GM23338 (cell line): Measurements from ENCODE around the gene CXCL16. TPM values are rescaled to one million over a fixed set of nuclear protein-coding genes. Genes with fewer than 3 reads are reported as not detected.

ENCODE experiments used
- ATAC-seq: fragments of 200-7000 bp; cut with Tn5 transposase; 3 replicates; pipeline ENCODE4 v1.9.1; 2020
- DNase-seq: peaks from one replicate; pipeline ENCODE4 v3.0.0-alpha.2; 2015; ENCODE audit warnings: low spot score
- H2AFZ ChIP-seq: fragments of 200-600 bp; sonication (generic); 2 replicates; pipeline ENCODE4 v1.8.0; 2016; ENCODE audit warnings: antibody characterized with exemption, mild to moderate bottlenecking, moderate library complexity
- H3F3A ChIP-seq: fragments of 200-600 bp; sonication (generic); replicated peaks from 2 replicates; pipeline ENCODE4 v1.8.0; 2017; ENCODE audit warnings: antibody characterized with exemption, mixed run types, low read depth
- H3K27ac ChIP-seq: fragments of 200-600 bp; sonication (generic); 2 replicates; pipeline ENCODE4 v1.6.1; 2016; ENCODE audit warnings: low read depth
- H3K27me3 ChIP-seq: fragments of 200-600 bp; sonication (generic); 2 replicates; pipeline ENCODE4 v1.8.0; 2016; ENCODE audit warnings: mild to moderate bottlenecking, mixed run types, moderate library complexity; ENCODE audit not compliant: insufficient read depth
- H3K36me3 ChIP-seq: fragments of 200-600 bp; sonication (generic); 2 replicates; pipeline ENCODE4 v1.8.0; 2016; ENCODE audit warnings: mild to moderate bottlenecking; ENCODE audit not compliant: insufficient read depth
- H3K4me1 ChIP-seq: fragments of 200-600 bp; sonication (generic); 2 replicates; pipeline ENCODE4 v1.8.0; 2016; ENCODE audit warnings: mild to moderate bottlenecking, moderate library complexity; ENCODE audit not compliant: insufficient read depth
- H3K4me2 ChIP-seq: fragments of 200-600 bp; sonication (generic); 2 replicates; pipeline ENCODE4 v1.7.1; 2017; ENCODE audit warnings: mixed run types
- H3K4me3 ChIP-seq: fragments of 200-600 bp; sonication (generic); 2 replicates; pipeline ENCODE4 v1.6.1; 2016; ENCODE audit warnings: mixed run types
- H3K79me2 ChIP-seq: fragments of 200-600 bp; sonication (generic); replicated peaks from 2 replicates; pipeline ENCODE4 v1.8.0; 2017; ENCODE audit warnings: mild to moderate bottlenecking; ENCODE audit not compliant: insufficient read depth
- H3K9me2 ChIP-seq: fragments of 200-600 bp; sonication (generic); 2 replicates; pipeline ENCODE4 v1.8.0; 2017; ENCODE audit not compliant: insufficient read depth
- H4K20me1 ChIP-seq: fragments of 200-600 bp; sonication (generic); replicated peaks from 2 replicates; pipeline ENCODE4 v1.8.0; 2017; ENCODE audit warnings: mild to moderate bottlenecking; ENCODE audit not compliant: insufficient read depth
- H3K27ac Mint-ChIP-seq: 2 replicates; pipeline ENCODE4 v1.8.0; 2020; ENCODE audit warnings: inconsistent platforms, mild to moderate bottlenecking, moderate library complexity, mixed read lengths
- H3K27me3 Mint-ChIP-seq: 3 replicates; pipeline ENCODE4 v1.8.0; 2022; ENCODE audit warnings: low read depth, mild to moderate bottlenecking, moderate library complexity, mixed read lengths, inconsistent platforms; ENCODE audit not compliant: insufficient read depth, poor library complexity
- H3K36me3 Mint-ChIP-seq: 3 replicates; pipeline ENCODE4 v1.8.0; 2021; ENCODE audit warnings: low read depth, mild to moderate bottlenecking, inconsistent platforms, moderate library complexity, mixed read lengths
- H3K4me1 Mint-ChIP-seq: 3 replicates; pipeline ENCODE4 v1.8.0; 2020; ENCODE audit warnings: mild to moderate bottlenecking, inconsistent platforms, mixed read lengths
- H3K4me3 Mint-ChIP-seq: 3 replicates; pipeline ENCODE4 v1.8.0; 2021; ENCODE audit warnings: moderate library complexity, mild to moderate bottlenecking, inconsistent platforms, mixed read lengths
- H3K9me3 Mint-ChIP-seq: 3 replicates; pipeline ENCODE4 v1.8.0; 2020; ENCODE audit warnings: moderate library complexity, mild to moderate bottlenecking, inconsistent platforms, mixed read lengths
- JUNB ChIP-seq: IDR thresholded peaks from one replicate; pipeline ENCODE4 v1.6.1; 2016; ENCODE audit warnings: antibody characterized with exemption; ENCODE audit not compliant: unreplicated experiment
- NANOG ChIP-seq: IDR thresholded peaks from 2 replicates; pipeline ENCODE4 v1.6.1; 2016; ENCODE audit warnings: antibody characterized with exemption, borderline replicate concordance
- POLR2AphosphoS5 ChIP-seq: IDR thresholded peaks from 2 replicates; pipeline ENCODE4 v1.6.1; 2016; ENCODE audit warnings: antibody characterized with exemption, low read depth
- ZNF331 ChIP-seq: fragments of 250-450 bp; sonication (Bioruptor Pico); IDR thresholded peaks from 2 replicates; pipeline ENCODE4 v1.5.0; 2020; ENCODE audit warnings: low read depth, mild to moderate bottlenecking, moderate library complexity
- polyA plus RNA-seq: library from polyadenylated mRNA; unstranded; fragments of >200 nt; fragmentation: Nextera tagmentation; extraction: Ambion mirVana; gene quantifications from 2 replicates; pipeline ENCODE4 v1.2.1, GENCODE V29; 2016
- total RNA-seq: library from RNA; depleted of rRNA; stranded (reverse); fragments of >200 nt; shearing (Covaris generic); gene quantifications from 2 replicates; pipeline ENCODE4 v1.2.3, GENCODE V29; 2014
- TF ChIP-seq, protein P1 (sequence below): fragments of 250-450 bp; sonication (Bioruptor Pico); IDR thresholded peaks from 2 replicates; pipeline ENCODE4 v1.5.0; 2020; ENCODE audit warnings: mild to moderate bottlenecking, moderate library complexity
- TF ChIP-seq, protein P2 (sequence below): IDR thresholded peaks from 2 replicates; pipeline ENCODE4 v1.6.1; 2016; ENCODE audit warnings: antibody characterized with exemption

CXCL16 gene
- total and polyA plus RNA-seq, 2 experiments from 2014 or later = 4.0 to 4.1 TPM

DNA sequence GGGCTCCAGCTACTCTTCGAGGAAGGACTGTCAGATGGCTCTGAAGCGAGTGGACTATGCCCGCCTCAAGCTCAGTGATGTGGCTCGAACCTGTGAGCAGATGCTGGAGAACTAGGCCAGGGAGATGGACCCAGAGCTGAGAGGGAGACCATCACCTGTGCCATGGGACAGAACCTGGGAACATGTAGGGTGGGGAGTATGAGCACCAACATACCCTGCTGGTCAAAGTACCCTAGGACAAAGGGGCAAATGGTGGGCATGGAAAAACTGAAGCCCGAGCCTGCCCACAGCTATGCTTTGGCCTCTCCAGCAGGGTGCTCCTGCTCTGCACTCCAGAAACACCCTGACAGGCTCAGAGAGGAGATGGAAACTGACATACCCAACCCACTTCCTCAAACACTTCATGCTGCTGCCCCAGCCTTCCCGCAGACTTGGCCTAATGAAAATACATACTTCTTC is 6.6 kb downstream of the CXCL16 start (continued):
- TF ChIP-seq, protein P1, sequence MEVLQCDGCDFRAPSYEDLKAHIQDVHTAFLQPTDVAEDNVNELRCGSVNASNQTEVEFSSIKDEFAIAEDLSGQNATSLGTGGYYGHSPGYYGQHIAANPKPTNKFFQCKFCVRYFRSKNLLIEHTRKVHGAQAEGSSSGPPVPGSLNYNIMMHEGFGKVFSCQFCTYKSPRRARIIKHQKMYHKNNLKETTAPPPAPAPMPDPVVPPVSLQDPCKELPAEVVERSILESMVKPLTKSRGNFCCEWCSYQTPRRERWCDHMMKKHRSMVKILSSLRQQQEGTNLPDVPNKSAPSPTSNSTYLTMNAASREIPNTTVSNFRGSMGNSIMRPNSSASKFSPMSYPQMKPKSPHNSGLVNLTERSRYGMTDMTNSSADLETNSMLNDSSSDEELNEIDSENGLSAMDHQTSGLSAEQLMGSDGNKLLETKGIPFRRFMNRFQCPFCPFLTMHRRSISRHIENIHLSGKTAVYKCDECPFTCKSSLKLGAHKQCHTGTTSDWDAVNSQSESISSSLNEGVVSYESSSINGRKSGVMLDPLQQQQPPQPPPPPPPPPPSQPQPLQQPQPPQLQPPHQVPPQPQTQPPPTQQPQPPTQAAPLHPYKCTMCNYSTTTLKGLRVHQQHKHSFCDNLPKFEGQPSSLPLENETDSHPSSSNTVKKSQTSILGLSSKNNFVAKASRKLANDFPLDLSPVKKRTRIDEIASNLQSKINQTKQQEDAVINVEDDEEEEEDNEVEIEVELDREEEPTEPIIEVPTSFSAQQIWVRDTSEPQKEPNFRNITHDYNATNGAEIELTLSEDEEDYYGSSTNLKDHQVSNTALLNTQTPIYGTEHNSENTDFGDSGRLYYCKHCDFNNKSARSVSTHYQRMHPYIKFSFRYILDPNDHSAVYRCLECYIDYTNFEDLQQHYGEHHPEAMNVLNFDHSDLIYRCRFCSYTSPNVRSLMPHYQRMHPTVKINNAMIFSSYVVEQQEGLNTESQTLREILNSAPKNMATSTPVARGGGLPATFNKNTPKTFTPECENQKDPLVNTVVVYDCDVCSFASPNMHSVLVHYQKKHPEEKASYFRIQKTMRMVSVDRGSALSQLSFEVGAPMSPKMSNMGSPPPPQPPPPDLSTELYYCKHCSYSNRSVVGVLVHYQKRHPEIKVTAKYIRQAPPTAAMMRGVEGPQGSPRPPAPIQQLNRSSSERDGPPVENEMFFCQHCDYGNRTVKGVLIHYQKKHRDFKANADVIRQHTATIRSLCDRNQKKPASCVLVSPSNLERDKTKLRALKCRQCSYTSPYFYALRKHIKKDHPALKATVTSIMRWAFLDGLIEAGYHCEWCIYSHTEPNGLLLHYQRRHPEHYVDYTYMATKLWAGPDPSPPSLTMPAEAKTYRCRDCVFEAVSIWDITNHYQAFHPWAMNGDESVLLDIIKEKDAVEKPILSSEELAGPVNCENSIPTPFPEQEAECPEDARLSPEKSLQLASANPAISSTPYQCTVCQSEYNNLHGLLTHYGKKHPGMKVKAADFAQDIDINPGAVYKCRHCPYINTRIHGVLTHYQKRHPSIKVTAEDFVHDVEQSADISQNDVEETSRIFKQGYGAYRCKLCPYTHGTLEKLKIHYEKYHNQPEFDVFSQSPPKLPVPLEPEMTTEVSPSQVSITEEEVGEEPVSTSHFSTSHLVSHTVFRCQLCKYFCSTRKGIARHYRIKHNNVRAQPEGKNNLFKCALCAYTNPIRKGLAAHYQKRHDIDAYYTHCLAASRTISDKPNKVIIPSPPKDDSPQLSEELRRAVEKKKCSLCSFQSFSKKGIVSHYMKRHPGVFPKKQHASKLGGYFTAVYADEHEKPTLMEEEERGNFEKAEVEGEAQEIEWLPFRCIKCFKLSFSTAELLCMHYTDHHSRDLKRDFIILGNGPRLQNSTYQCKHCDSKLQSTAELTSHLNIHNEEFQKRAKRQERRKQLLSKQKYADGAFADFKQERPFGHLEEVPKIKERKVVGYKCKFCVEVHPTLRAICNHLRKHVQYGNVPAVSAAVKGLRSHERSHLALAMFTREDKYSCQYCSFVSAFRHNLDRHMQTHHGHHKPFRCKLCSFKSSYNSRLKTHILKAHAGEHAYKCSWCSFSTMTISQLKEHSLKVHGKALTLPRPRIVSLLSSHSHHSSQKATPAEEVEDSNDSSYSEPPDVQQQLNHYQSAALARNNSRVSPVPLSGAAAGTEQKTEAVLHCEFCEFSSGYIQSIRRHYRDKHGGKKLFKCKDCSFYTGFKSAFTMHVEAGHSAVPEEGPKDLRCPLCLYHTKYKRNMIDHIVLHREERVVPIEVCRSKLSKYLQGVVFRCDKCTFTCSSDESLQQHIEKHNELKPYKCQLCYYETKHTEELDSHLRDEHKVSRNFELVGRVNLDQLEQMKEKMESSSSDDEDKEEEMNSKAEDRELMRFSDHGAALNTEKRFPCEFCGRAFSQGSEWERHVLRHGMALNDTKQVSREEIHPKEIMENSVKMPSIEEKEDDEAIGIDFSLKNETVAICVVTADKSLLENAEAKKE = no peak
- no peak for TF ChIP-seq JUNB
- no peak for TF ChIP-seq ZNF331 (CRISPR knock-in tag)

GRCh38 chr17:4728124-4728523 is 11.6 kb downstream of the CXCL16 start:
- Mint-ChIP-seq H3K9me3 (no peaks in the 10 kb centered on the region; the same call in 2 of the 3 replicates), H3K36me3 (no peaks in the 10 kb centered on the region), H3K4me1 (peaks cover 3% of the 10 kb centered on the region; the same call in 2 of the 3 replicates), H3K4me3 (no peak overlapping the region), H3K27me3 (peaks cover 18% of the 10 kb centered on the region), H3K27ac (no peak overlapping the region)
- 0 out of 2 replicates have a peak, but pooled peaks cover 2% of the 10 kb centered on the region for H3F3A ChIP-seq
- no peak overlapping the region for H2AFZ ChIP-seq
- no peak overlapping the region for H3K4me2 ChIP-seq
- no peaks in the 10 kb centered on the region for H4K20me1 ChIP-seq
- H3K36me3 ChIP-seq = no peaks in the 10 kb centered on the region
- ATAC-seq (no peak), DNase-seq (no peak)
- no peak overlapping the region for H3K4me3 ChIP-seq
- H3K27me3 ChIP-seq = no peaks in the 10 kb centered on the region
- no peaks in the 10 kb centered on the region for H3K4me1 ChIP-seq
- H3K27ac ChIP-seq = no peak overlapping the region
- H3K79me2 ChIP-seq = no peaks in the 10 kb centered on the region
- no peaks in the 10 kb centered on the region for H3K9me2 ChIP-seq
- TF ChIP-seq ZNF331 (CRISPR knock-in tag) (no peak), NANOG (no peak), POLR2AphosphoS5 (no peak)
- TF ChIP-seq, protein P1 = no peak
- TF ChIP-seq, protein P2, sequence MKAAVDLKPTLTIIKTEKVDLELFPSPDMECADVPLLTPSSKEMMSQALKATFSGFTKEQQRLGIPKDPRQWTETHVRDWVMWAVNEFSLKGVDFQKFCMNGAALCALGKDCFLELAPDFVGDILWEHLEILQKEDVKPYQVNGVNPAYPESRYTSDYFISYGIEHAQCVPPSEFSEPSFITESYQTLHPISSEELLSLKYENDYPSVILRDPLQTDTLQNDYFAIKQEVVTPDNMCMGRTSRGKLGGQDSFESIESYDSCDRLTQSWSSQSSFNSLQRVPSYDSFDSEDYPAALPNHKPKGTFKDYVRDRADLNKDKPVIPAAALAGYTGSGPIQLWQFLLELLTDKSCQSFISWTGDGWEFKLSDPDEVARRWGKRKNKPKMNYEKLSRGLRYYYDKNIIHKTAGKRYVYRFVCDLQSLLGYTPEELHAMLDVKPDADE = no peak
